A549 (cell line): ENCODE measurements around the gene FAM174B. TPM values are rescaled to one million over a fixed set of nuclear protein-coding genes. Genes with fewer than 3 reads are reported as not detected.
A peak's percentile ranks its signal among the peaks of the same experiment; 100 is the strongest.

Source experiments
- ATAC-seq, 2 experiments: fragments of 200-7000 bp in 1 of 2; fragments of >200 bp in 1 of 2; cut with Nextera tagmentation in 1 of 2; cut with Tn5 transposase in 1 of 2; 3 replicates each; pipeline versions ENCODE4 v1.8.0 to v1.9.1; 2018 to 2020; ENCODE audit warnings: mild to moderate bottlenecking in 1 of 2, moderate library complexity in 1 of 2
- CTCF ChIA-PET: fragments of 300-600 bp; sonication (Branson Sonifier 250); formaldehyde crosslinking; extraction: SDS; loops from one replicate; lab custom pipeline; 2021; ENCODE audit warnings: antibody characterized with exemption, inconsistent platforms; lab: Yijun Ruan, JAX
- POLR2A ChIA-PET: fragments of 350-600 bp; formaldehyde crosslinking; extraction: SDS; loops from one replicate; lab custom pipeline; 2021; ENCODE audit warnings: antibody characterized with exemption, inconsistent platforms; lab: Yijun Ruan, JAX
- DNase-seq, 2 experiments: peaks; one replicate each; pipeline versions ENCODE4 v3.0.0 to v3.0.0-alpha.2; 2011 to 2016; ENCODE audit warnings: low read depth in 1 of 2, low spot score in 1 of 2
- FAIRE-seq: peaks from 2 replicates; lab custom pipeline; 2011; peaks lifted over from hg19 to GRCh38; lab: Jason Lieb, UNC
- H3K27ac ChIP-seq, 2 experiments: fragments of >200 bp; sonication (Bioruptor Twin); formaldehyde crosslinking; 3 replicates each; pipeline ENCODE4 v1.5.1; 2016 to 2017
- H3K4me1 ChIP-seq: fragments of >200 bp; sonication (Bioruptor Twin); formaldehyde crosslinking; 3 replicates; pipeline ENCODE4 v1.6.1; 2016
- H3K4me2 ChIP-seq: fragments of >200 bp; sonication (Bioruptor Twin); formaldehyde crosslinking; 3 replicates; pipeline ENCODE4 v1.6.1; 2016
- H3K4me3 ChIP-seq: fragments of >200 bp; sonication (Bioruptor Twin); formaldehyde crosslinking; 3 replicates; pipeline ENCODE4 v1.5.1; 2016
- H3K9me3 ChIP-seq: fragments of >200 bp; sonication (Bioruptor Twin); formaldehyde crosslinking; 3 replicates; pipeline ENCODE4 v1.6.1; 2016
- ATOH8 ChIP-seq: fragments of 250-450 bp; sonication (Bioruptor Pico); IDR thresholded peaks from 2 replicates; pipeline ENCODE4 v1.5.0; 2020; ENCODE audit warnings: low read depth, mild to moderate bottlenecking, moderate library complexity
- BCL3 ChIP-seq: fragments of >200 bp; sonication (Bioruptor Twin); formaldehyde crosslinking; IDR thresholded peaks from 3 replicates; pipeline ENCODE4 v1.6.1; 2016
- CEBPB ChIP-seq, 2 experiments: fragments of >200 bp in 1 of 2; sonication (Bioruptor Twin) in 1 of 2; formaldehyde crosslinking in 1 of 2; IDR thresholded peaks; 2 replicates each; pipeline ENCODE4 v1.6.1; 2012 to 2016
- CHD2 ChIP-seq: fragments of 150-350 bp; IDR thresholded peaks from 2 replicates; pipeline ENCODE4 v1.6.1; 2014; ENCODE audit warnings: low read length; ENCODE audit not compliant: partially characterized antibody
- E2F6 ChIP-seq: IDR thresholded peaks from 2 replicates; pipeline ENCODE4 v1.6.1; 2012; ENCODE audit warnings: low read depth, borderline replicate concordance
- EHF ChIP-seq: fragments of 250-450 bp; sonication (Bioruptor Pico); IDR thresholded peaks from 2 replicates; pipeline ENCODE4 v1.5.0; 2020; ENCODE audit warnings: mild to moderate bottlenecking
- EHMT2 ChIP-seq: fragments of 200-600 bp; sonication (generic); IDR thresholded peaks from 2 replicates; pipeline ENCODE4 v1.6.1; 2016; ENCODE audit warnings: antibody characterized with exemption, low read depth, mild to moderate bottlenecking, moderate library complexity
- FOSL2 ChIP-seq, 2 experiments: fragments of 450-650 bp in 1 of 2; fragments of >200 bp in 1 of 2; sonication (Bioruptor Twin) in 1 of 2; formaldehyde crosslinking; IDR thresholded peaks; 2 replicates each; pipeline versions ENCODE4 v1.5.0 to v1.6.1; 2016 to 2020; ENCODE audit warnings: mild to moderate bottlenecking in 1 of 2, moderate library complexity in 1 of 2
- HOXA7 ChIP-seq: fragments of 250-450 bp; sonication (Bioruptor Pico); IDR thresholded peaks from 2 replicates; pipeline ENCODE4 v1.5.0; 2020; ENCODE audit warnings: mild to moderate bottlenecking, moderate library complexity
- HOXB13 ChIP-seq: fragments of 250-450 bp; sonication (Bioruptor Pico); IDR thresholded peaks from 2 replicates; pipeline ENCODE4 v1.5.0; 2020; ENCODE audit warnings: low read depth, mild to moderate bottlenecking, moderate library complexity
- JUN ChIP-seq, 2 experiments: fragments of >200 bp; sonication (Bioruptor Twin); formaldehyde crosslinking; IDR thresholded peaks; 2 replicates in 1 of 2; 3 replicates in 1 of 2; pipeline ENCODE4 v1.6.1; 2016 to 2017
- KDM1A ChIP-seq: fragments of 200-600 bp; sonication (generic); IDR thresholded peaks from 2 replicates; pipeline ENCODE4 v1.6.1; 2016; ENCODE audit warnings: low read depth, mild to moderate bottlenecking
- KDM5A ChIP-seq: fragments of 200-600 bp; sonication (generic); IDR thresholded peaks from 2 replicates; pipeline ENCODE4 v1.6.1; 2016; ENCODE audit warnings: antibody characterized with exemption, mild to moderate bottlenecking
- MAFK ChIP-seq: fragments of 450-650 bp; IDR thresholded peaks from 2 replicates; pipeline ENCODE4 v1.6.1; 2014; ENCODE audit not compliant: partially characterized antibody
- MAX ChIP-seq: IDR thresholded peaks from 2 replicates; pipeline ENCODE4 v1.6.1; 2012
- PHF8 ChIP-seq: fragments of 200-600 bp; sonication (generic); IDR thresholded peaks from 2 replicates; pipeline ENCODE4 v1.6.1; 2016; ENCODE audit warnings: low read depth, mild to moderate bottlenecking, antibody characterized with exemption, moderate library complexity, borderline replicate concordance
- POLR2A ChIP-seq: IDR thresholded peaks from 2 replicates; pipeline ENCODE4 v1.6.1; 2012; ENCODE audit warnings: mild to moderate bottlenecking, low read length
- RARB ChIP-seq: fragments of 250-450 bp; sonication (Bioruptor Pico); IDR thresholded peaks from 2 replicates; pipeline ENCODE4 v1.8.0; 2021; ENCODE audit warnings: mild to moderate bottlenecking, moderate library complexity
- RNF2 ChIP-seq: fragments of 200-600 bp; sonication (generic); IDR thresholded peaks from 2 replicates; pipeline ENCODE4 v1.6.1; 2016; ENCODE audit warnings: low read depth, mild to moderate bottlenecking, antibody characterized with exemption, moderate library complexity, borderline replicate concordance
- SMC3 ChIP-seq: fragments of >200 bp; sonication (Bioruptor Twin); formaldehyde crosslinking; IDR thresholded peaks from 3 replicates; pipeline ENCODE4 v1.6.1; 2018; ENCODE audit warnings: inconsistent platforms
- TFCP2L1 ChIP-seq: fragments of 250-450 bp; sonication (Bioruptor Pico); IDR thresholded peaks from 2 replicates; pipeline ENCODE4 v1.5.0; 2021; ENCODE audit warnings: mild to moderate bottlenecking
- TP53 ChIP-seq: fragments of 250-450 bp; sonication (Bioruptor Pico); IDR thresholded peaks from 2 replicates; pipeline ENCODE4 v1.5.0; 2021; ENCODE audit warnings: mild to moderate bottlenecking, moderate library complexity
- USF2 ChIP-seq: fragments of 450-650 bp; IDR thresholded peaks from 2 replicates; pipeline ENCODE4 v1.6.1; 2014; ENCODE audit warnings: antibody characterized with exemption
- ZFP36 ChIP-seq: fragments of 450-650 bp; IDR thresholded peaks from 2 replicates; pipeline ENCODE4 v1.6.1; 2014; ENCODE audit warnings: borderline replicate concordance; ENCODE audit not compliant: partially characterized antibody
- ZNF302 ChIP-seq: fragments of 250-450 bp; sonication (Bioruptor Pico); IDR thresholded peaks from 2 replicates; pipeline ENCODE4 v1.9.0; 2021; ENCODE audit warnings: inconsistent platforms, mild to moderate bottlenecking, moderate library complexity
- WGBS: methylation state at CpG from one replicate; pipeline ENCODE4 v1.1.6; 2017; ENCODE audit errors: missing lambda C conversion rate; 5-methylcytosine and 5-hydroxymethylcytosine counted together
- polyA minus RNA-seq: library from RNA; depleted of rRNA, polyadenylated mRNA; stranded (reverse); fragments of >200 nt; gene quantifications from 2 replicates; pipeline ENCODE4 v1.2.3, GENCODE V29; 2011; rRNA and poly(A)+ RNA removed
- polyA plus RNA-seq, 4 experiments: library from polyadenylated mRNA; depleted of rRNA in 3 of 4; stranded (reverse); fragments of >200 nt; fragmentation: RNase III in 1 of 4; extraction: RNeasy Plus Mini Kit Qiagen cat#74134 plus additional on column Dnase treatment in 1 of 4; gene quantifications; 2 replicates in 3 of 4; 3 replicates in 1 of 4; pipeline ENCODE4 v1.2.3, GENCODE V29; 2011 to 2017

The FAM174B gene
- polyA plus RNA-seq (2011; rRNA removed) (13.9 and 22.5 TPM in 2 replicates), polyA plus RNA-seq (2017; fragmentation: RNase III; extraction: RNeasy Plus Mini Kit Qiagen cat#74134 plus additional on column Dnase treatment) (4.6 to 5.9 TPM (median 5.2 TPM) in 3 replicates), polyA minus RNA-seq (19.2 and 20.6 TPM in 2 replicates)
- polyA plus RNA-seq (2012; cell fraction: cytosol; rRNA removed): 3.7 and 5.7 TPM in 2 replicates
- 3.1 and 3.9 TPM in 2 replicates for polyA plus RNA-seq (2012; cell fraction: nucleus; rRNA removed)

- Histone ChIP-seq H3K27ac (peak within 1 kb of the TSS; percentile 61 to 75), H3K4me2 (peak within 1 kb of the TSS; percentile 85), H3K9me3 (no peaks in the 10 kb centered on the region), H3K4me1 (no peaks in the 10 kb centered on the region; the same call in 2 of the 3 replicates), H3K4me3 (peak within 1 kb of the TSS; percentile 57)
- POLR2A ChIA-PET: interaction anchor here (0.6 to 1.1 kb wide), 3 partner anchors 9 to 37 kb away, joined by 3 to 6 read pairs (median 3); no protein-coding TSS in a partner anchor
- DNase-seq (peak; percentile 65 to 68), FAIRE-seq (no peak), ATAC-seq (peak; percentile 80 to 86)
- WGBS: 4% methylated on average over 35 of the region's 100 CpGs
- TF ChIP-seq MAFK (no peak), USF2 (0 out of 2 replicates have a peak, but pooled peaks have one; percentile 31), EHF (CRISPR knock-in tag) (peak; percentile 37; the same call in 1 of the 2 replicates), JUN (IDR thresholded peaks at IDR 0.05) (peak; percentile 21 to 51; a peak in 1 of 5 replicates), ZNF302 (CRISPR knock-in tag) (no peak), FOSL2 (IDR thresholded peaks at IDR 0.05) (no peak), FOSL2 (CRISPR knock-in tag; IDR thresholded peaks at IDR 0.05) (no peak), SMC3 (no peak), POLR2A (peak; percentile 48), KDM1A (0 out of 2 replicates have a peak, but pooled peaks have one; percentile 6), RARB (CRISPR knock-in tag) (no peak), BCL3 (0 out of 3 replicates have a peak, but pooled peaks have one; percentile 7), MAX (peak; percentile 97), PHF8 (0 out of 2 replicates have a peak, but pooled peaks have one; percentile 8), HOXB13 (CRISPR knock-in tag) (peak; percentile 40; the same call in 1 of the 2 replicates), RNF2 (peak; percentile 72), E2F6 (peak; percentile 98)
- TF ChIP-seq, all 56 proteins: peak for 11
- CTCF ChIA-PET: interaction anchor here (0.9 to 1.7 kb wide), 5 partner anchors 23 to 264 kb away, joined by 3 to 6 read pairs (median 3); no protein-coding TSS in a partner anchor
Observed at GRCh38 chr15:92655178-92655995, at the start of gene FAM174B. Gene FAM174B, minus strand, starts transcription at chr15:92655775.

GRCh38 chr15:92696096-92696495 lies 40.5 kb upstream of the FAM174B start:
- ChIA-PET POLR2A (interaction anchor here (0.9 kb wide), 1 partner anchor 19 kb away, joined by 3 read pairs; no protein-coding TSS in a partner anchor), CTCF (interaction anchor here (1.2 to 5.5 kb wide), 3 partner anchors 18 to 174 kb away, joined by 3 to 30 read pairs (median 3); no protein-coding TSS in a partner anchor)
- no peak for DNase-seq
- ATAC-seq: no peak
- no peak overlapping the region for H3K27ac ChIP-seq
- no peak for TF ChIP-seq EHMT2
- TF ChIP-seq TP53 (CRISPR knock-in tag): no peak
- no peak for TF ChIP-seq HOXA7 (CRISPR knock-in tag)
- TF ChIP-seq BCL3: no peak
- no peak for TF ChIP-seq ZFP36
- TF ChIP-seq SMC3: no peak
- TF ChIP-seq CHD2: no peak
- no peak for TF ChIP-seq ATOH8 (CRISPR knock-in tag)
- TF ChIP-seq TFCP2L1: no peak
- no peak for TF ChIP-seq ZNF302 (CRISPR knock-in tag)
- TF ChIP-seq CEBPB (IDR thresholded peaks at IDR 0.05): no peak
- TF ChIP-seq MAFK: no peak
- no peak for TF ChIP-seq KDM5A
- H3K4me2 ChIP-seq: no peak overlapping the region
- 36% methylated on average over 5 of the region's 5 CpGs for WGBS
- H3K4me3 ChIP-seq: no peak overlapping the region
- H3K4me1 ChIP-seq: no peaks in the 10 kb centered on the region
- H3K9me3 ChIP-seq: peaks cover 8% of the 10 kb centered on the region; the same call in 1 of the 3 replicates
- no peak for FAIRE-seq
